CD4-positive, alpha-beta memory T cell (primary cell): ENCODE data around the gene SRCIN1. TPM values are rescaled to one million over a fixed set of nuclear protein-coding genes. Genes with fewer than 3 reads are reported as not detected.

Experiments
- CTCF ChIA-PET: fragments of 350-600 bp; sonication (Branson Sonifier 250); formaldehyde crosslinking; loops from one replicate; lab custom pipeline; 2021; ENCODE audit warnings: inconsistent platforms; ENCODE audit not compliant: partially characterized antibody; lab: Charles Lee
- POLR2A ChIA-PET: fragments of 350-600 bp; sonication (Branson Sonifier 250); formaldehyde crosslinking; loops from one replicate; lab custom pipeline; 2021; ENCODE audit not compliant: partially characterized antibody; lab: Charles Lee
- DNase-seq, 5 donors: peaks; one replicate each; pipeline versions ENCODE4 v3.0.0 to v3.0.0-alpha.2; 2020 to 2022; ENCODE audit warnings: mixed read lengths in 1 of 5
- H3K27ac ChIP-seq: one replicate; pipeline ENCODE4 v1.7.0; 2013; ENCODE audit warnings: low read depth, low read length
- H3K27me3 ChIP-seq: 2 replicates; pipeline ENCODE4 v1.7.0; 2013; ENCODE audit warnings: mild to moderate bottlenecking, low read length, moderate library complexity; ENCODE audit not compliant: insufficient read depth
- H3K36me3 ChIP-seq: 2 replicates; pipeline ENCODE4 v1.7.0; 2013; ENCODE audit warnings: mild to moderate bottlenecking, low read length, moderate library complexity; ENCODE audit not compliant: insufficient read depth
- H3K4me1 ChIP-seq: 2 replicates; pipeline ENCODE4 v1.7.0; 2013; ENCODE audit warnings: mild to moderate bottlenecking, low read length, moderate library complexity; ENCODE audit not compliant: insufficient read depth
- H3K4me3 ChIP-seq, 2 donors: one replicate each; pipeline ENCODE4 v1.7.0; 2013; ENCODE audit warnings: low read length in 2 of 2, mild to moderate bottlenecking in 1 of 2
- H3K9me3 ChIP-seq, 2 donors: one replicate each; pipeline ENCODE4 v1.7.0; 2013; ENCODE audit warnings: low read length in 2 of 2, control low read depth in 1 of 2; ENCODE audit not compliant: control insufficient read depth in 1 of 2
- H3K27ac Mint-ChIP-seq, 7 donors: one replicate each; pipeline ENCODE4 v1.8.0; 2020 to 2021; ENCODE audit warnings: mixed read lengths in 7 of 7, mild to moderate bottlenecking in 6 of 7, inconsistent platforms in 3 of 7, moderate library complexity in 3 of 7
- H3K27me3 Mint-ChIP-seq, 2 donors: one replicate each; pipeline ENCODE4 v1.8.0; 2020 to 2021; ENCODE audit warnings: mixed read lengths in 2 of 2
- H3K36me3 Mint-ChIP-seq, 2 donors: one replicate each; pipeline ENCODE4 v1.8.0; 2020 to 2021; ENCODE audit warnings: mixed read lengths in 2 of 2, inconsistent platforms in 1 of 2, mild to moderate bottlenecking in 1 of 2
- H3K4me1 Mint-ChIP-seq, 4 donors: one replicate each; pipeline ENCODE4 v1.8.0; 2020 to 2021; ENCODE audit warnings: mixed read lengths in 4 of 4, mild to moderate bottlenecking in 1 of 4
- H3K4me3 Mint-ChIP-seq, 8 donors: one replicate each; pipeline ENCODE4 v1.8.0; 2020 to 2021; ENCODE audit warnings: mixed read lengths in 8 of 8, mild to moderate bottlenecking in 7 of 8, moderate library complexity in 6 of 8, inconsistent platforms in 3 of 8
- H3K9me3 Mint-ChIP-seq, 8 donors: one replicate each; pipeline ENCODE4 v1.8.0; 2020 to 2021; ENCODE audit warnings: mixed read lengths in 8 of 8, mild to moderate bottlenecking in 5 of 8, inconsistent platforms in 3 of 8, moderate library complexity in 1 of 8
- intact Hi-C: fragments of 100-400 bp; cut with micrococcal nuclease; formaldehyde crosslinking; loops from one replicate; pipeline ENCODE4 v1.15.1; 2023
- polyA plus RNA-seq, 2 donors: library from polyadenylated mRNA; unstranded; fragments of 300-500 nt; fragmentation: Illumina TruSeq; gene quantifications; one replicate each; pipeline ENCODE4 v1.2.3, GENCODE V29; 2021
- total RNA-seq, 2 experiments: library from RNA; stranded (reverse); gene quantifications; one replicate each; pipeline ENCODE4 v1.2.3, GENCODE V29; 2021

SRCIN1 gene
- total and polyA plus RNA-seq, 4 experiments from 2014 or later, result 0.28 to 0.79 TPM; not detected in 2

- no peak overlapping the region for H3K4me3 Mint-ChIP-seq
- intact Hi-C loops, result no loop called here
- H3K27ac Mint-ChIP-seq, result peak overlapping the region in 1 of 7 donors; percentile 68
- no peak overlapping the region for H3K4me3 ChIP-seq
- H3K9me3 ChIP-seq, result no peaks in the 10 kb centered on the region
- no peaks in the 10 kb centered on the region for H3K36me3 Mint-ChIP-seq
- no peak for DNase-seq
- no peaks in the 10 kb centered on the region for H3K9me3 Mint-ChIP-seq
- ChIA-PET CTCF (interaction anchor here (1.9 kb wide), 1 partner anchor 44 kb away, joined by 8 read pairs; no protein-coding TSS in a partner anchor), POLR2A (interaction anchor here (0.7 kb wide), 1 partner anchor 67 kb away, joined by 3 read pairs; no protein-coding TSS in a partner anchor)
- H3K4me1 ChIP-seq, result peaks cover 13% of the 10 kb centered on the region
- H3K36me3 ChIP-seq, result no peaks in the 10 kb centered on the region
- H3K4me1 Mint-ChIP-seq, result peaks cover 4 to 25% (median 14%) of the 10 kb centered on the region in 4 donors
- peaks cover 46 to 65% of the 10 kb centered on the region in 2 donors for H3K27me3 Mint-ChIP-seq
- peaks cover 26% of the 10 kb centered on the region for H3K27me3 ChIP-seq
- H3K27ac ChIP-seq, result no peak overlapping the region
Measured at GRCh38 chr17:38602956-38603785, 2.6 kb downstream of the SRCIN1 start.

- Histone ChIP-seq H3K27me3 (peaks cover 24% of the 10 kb centered on the region), H3K9me3 (no peaks in the 10 kb centered on the region), H3K4me3 (no peak overlapping the region), H3K36me3 (no peaks in the 10 kb centered on the region), H3K27ac (no peak overlapping the region), H3K4me1 (peaks cover 13% of the 10 kb centered on the region)
- POLR2A ChIA-PET, result no interaction called here
- peaks cover 5 to 19% (median 12%) of the 10 kb centered on the region in 4 donors for H3K4me1 Mint-ChIP-seq
- H3K36me3 Mint-ChIP-seq, result no peaks in the 10 kb centered on the region
- H3K9me3 Mint-ChIP-seq, result no peaks in the 10 kb centered on the region
- H3K4me3 Mint-ChIP-seq, result no peak overlapping the region
- intact Hi-C loops, result no loop called here
- no peak overlapping the region for H3K27ac Mint-ChIP-seq
- no peak for DNase-seq
- peaks cover 39 to 64% of the 10 kb centered on the region in 2 donors for H3K27me3 Mint-ChIP-seq
- CTCF ChIA-PET, result interaction anchor here (0.8 kb wide), 1 partner anchor 20 kb away, joined by 3 read pairs; no protein-coding TSS in a partner anchor
Measured at GRCh38 chr17:38602453-38602852, 3.3 kb downstream of the SRCIN1 start.

GRCh38 chr17:38601539-38602351 lies 4.0 kb downstream of the SRCIN1 start:
- Histone ChIP-seq H3K4me3 (no peak overlapping the region), H3K27me3 (peaks cover 23% of the 10 kb centered on the region), H3K9me3 (no peaks in the 10 kb centered on the region), H3K27ac (no peak overlapping the region), H3K4me1 (peaks cover 7% of the 10 kb centered on the region), H3K36me3 (no peaks in the 10 kb centered on the region)
- ChIA-PET CTCF (interaction anchor here (0.8 kb wide), 1 partner anchor 19 kb away, joined by 3 read pairs; no protein-coding TSS in a partner anchor), POLR2A (no interaction called here)
- peaks cover 35 to 65% of the 10 kb centered on the region in 2 donors for H3K27me3 Mint-ChIP-seq
- H3K27ac Mint-ChIP-seq, result no peak overlapping the region
- H3K4me3 Mint-ChIP-seq, result no peak overlapping the region
- peaks cover 3 to 16% (median 9%) of the 10 kb centered on the region in 4 donors for H3K4me1 Mint-ChIP-seq
- intact Hi-C loops, result no loop called here
- H3K36me3 Mint-ChIP-seq, result no peaks in the 10 kb centered on the region
- no peaks in the 10 kb centered on the region for H3K9me3 Mint-ChIP-seq
- no peak for DNase-seq

DNA sequence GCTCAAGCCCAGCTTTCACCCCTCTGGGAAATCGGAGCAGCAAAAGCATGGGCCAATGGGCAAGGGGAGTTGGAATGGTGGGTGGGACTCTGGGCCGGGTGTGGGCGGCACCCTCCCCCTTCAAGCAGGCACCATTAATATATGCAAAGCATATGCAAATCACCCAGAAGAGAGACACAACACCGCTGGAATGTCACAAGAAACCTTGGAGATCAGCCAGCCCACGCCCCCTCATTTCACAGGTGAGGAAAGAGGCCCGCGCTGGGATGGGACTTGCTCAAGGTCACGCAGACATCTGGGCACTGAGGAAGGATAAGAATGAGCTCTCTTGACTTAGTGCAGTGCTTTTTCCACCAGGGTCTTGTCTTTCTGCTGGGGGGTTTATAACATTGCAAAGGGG lies 4.8 kb downstream of the SRCIN1 start:
- H3K36me3 ChIP-seq, result no peaks in the 10 kb centered on the region
- H3K27me3 ChIP-seq, result peaks cover 15% of the 10 kb centered on the region
- POLR2A ChIA-PET, result no interaction called here
- peaks cover 3 to 16% (median 6%) of the 10 kb centered on the region in 4 donors for H3K4me1 Mint-ChIP-seq
- DNase-seq, result no peak
- no peak overlapping the region for H3K4me3 ChIP-seq
- no peaks in the 10 kb centered on the region for H3K4me1 ChIP-seq
- H3K27ac ChIP-seq, result no peak overlapping the region
- H3K9me3 ChIP-seq, result no peaks in the 10 kb centered on the region
- H3K9me3 Mint-ChIP-seq, result no peaks in the 10 kb centered on the region
- CTCF ChIA-PET, result no interaction called here
- intact Hi-C loops, result no loop called here
- peak overlapping the region in 1 of 7 donors; percentile 11 for H3K27ac Mint-ChIP-seq
- peaks cover 35 to 64% of the 10 kb centered on the region in 2 donors for H3K27me3 Mint-ChIP-seq
- no peak overlapping the region for H3K4me3 Mint-ChIP-seq
- H3K36me3 Mint-ChIP-seq, result no peaks in the 10 kb centered on the region

DNA sequence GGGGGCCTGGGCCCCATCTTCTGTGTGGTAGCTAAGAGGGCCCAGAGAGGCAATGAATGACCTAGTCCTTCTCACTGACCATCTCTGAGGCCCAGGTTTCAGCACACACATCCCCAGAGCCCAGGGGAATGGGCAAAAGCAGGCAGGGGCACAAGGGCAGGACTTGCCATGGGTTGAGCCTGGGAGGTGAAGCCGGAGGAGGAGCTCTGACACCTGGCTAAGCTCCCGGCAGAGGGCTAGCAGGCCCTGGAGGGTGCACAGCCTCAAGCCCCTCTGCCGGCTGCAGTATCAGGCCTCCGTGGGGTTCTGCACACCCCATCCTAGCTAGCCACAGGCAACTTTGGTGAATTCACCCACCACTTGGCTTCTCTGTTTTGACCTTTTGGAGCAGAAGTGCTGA lies 5.3 kb downstream of the SRCIN1 start:
- Histone ChIP-seq H3K36me3 (no peaks in the 10 kb centered on the region), H3K4me1 (no peaks in the 10 kb centered on the region), H3K4me3 (no peak overlapping the region), H3K27me3 (peaks cover 15% of the 10 kb centered on the region), H3K27ac (no peak overlapping the region), H3K9me3 (no peaks in the 10 kb centered on the region)
- H3K27me3 Mint-ChIP-seq, result peaks cover 38 to 69% of the 10 kb centered on the region in 2 donors
- peaks cover 2 to 16% (median 6%) of the 10 kb centered on the region in 4 donors for H3K4me1 Mint-ChIP-seq
- H3K9me3 Mint-ChIP-seq, result no peaks in the 10 kb centered on the region
- ChIA-PET CTCF (no interaction called here), POLR2A (no interaction called here)
- no peak for DNase-seq
- no peak overlapping the region for H3K4me3 Mint-ChIP-seq
- H3K36me3 Mint-ChIP-seq, result no peaks in the 10 kb centered on the region
- intact Hi-C loops, result no loop called here
- peak overlapping the region in 1 of 7 donors; percentile 11 for H3K27ac Mint-ChIP-seq

DNA sequence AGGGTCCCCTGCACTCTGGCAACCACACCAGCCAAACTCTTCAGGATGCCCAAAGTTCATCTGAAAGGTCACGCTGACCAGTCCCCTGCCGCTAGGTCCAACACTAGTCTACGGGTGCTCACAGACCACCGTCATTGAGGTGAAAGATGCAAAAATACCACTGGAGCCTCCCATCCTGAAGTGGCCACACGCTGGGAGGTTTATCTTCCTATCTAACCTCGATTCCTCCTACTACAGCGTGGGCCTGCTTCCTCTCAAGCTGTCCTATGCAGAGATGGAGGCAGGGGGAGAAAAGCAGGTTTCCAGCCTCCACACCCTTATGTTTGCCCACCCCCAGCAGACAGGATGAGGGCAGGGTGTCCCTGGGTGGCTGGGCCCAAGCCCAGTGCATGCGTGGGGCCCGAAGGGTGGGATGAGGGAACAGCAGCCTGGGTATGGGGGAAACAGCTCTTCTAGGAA lies 6.3 kb downstream of the SRCIN1 start:
- intact Hi-C loops, result no loop called here
- Mint-ChIP-seq H3K27me3 (peaks cover 44 to 77% of the 10 kb centered on the region in 2 donors), H3K4me3 (no peak overlapping the region), H3K9me3 (no peaks in the 10 kb centered on the region), H3K4me1 (peaks cover 2 to 16% (median 6%) of the 10 kb centered on the region in 4 donors), H3K27ac (no peak overlapping the region), H3K36me3 (no peaks in the 10 kb centered on the region)
- Histone ChIP-seq H3K27ac (no peak overlapping the region), H3K27me3 (peaks cover 21% of the 10 kb centered on the region), H3K9me3 (no peaks in the 10 kb centered on the region), H3K36me3 (no peaks in the 10 kb centered on the region), H3K4me1 (no peaks in the 10 kb centered on the region), H3K4me3 (no peak overlapping the region)
- no peak for DNase-seq
- CTCF ChIA-PET, result no interaction called here
- POLR2A ChIA-PET, result no interaction called here

- DNase-seq, result no peak
- H3K4me1 Mint-ChIP-seq, result peaks cover 2 to 16% (median 6%) of the 10 kb centered on the region in 4 donors
- Histone ChIP-seq H3K27me3 (peaks cover 25% of the 10 kb centered on the region), H3K27ac (no peak overlapping the region), H3K4me1 (no peaks in the 10 kb centered on the region), H3K9me3 (no peaks in the 10 kb centered on the region), H3K4me3 (no peak overlapping the region), H3K36me3 (no peaks in the 10 kb centered on the region)
- ChIA-PET POLR2A (no interaction called here), CTCF (interaction anchor here (0.7 to 1.0 kb wide), 3 partner anchors 9 to 19 kb away, joined by 3 read pairs; no protein-coding TSS in a partner anchor)
- no peak overlapping the region for H3K27ac Mint-ChIP-seq
- no peaks in the 10 kb centered on the region for H3K9me3 Mint-ChIP-seq
- H3K4me3 Mint-ChIP-seq, result no peak overlapping the region
- H3K36me3 Mint-ChIP-seq, result no peaks in the 10 kb centered on the region
- peaks cover 45 to 78% of the 10 kb centered on the region in 2 donors for H3K27me3 Mint-ChIP-seq
- intact Hi-C loops, result no loop called here
Measured at GRCh38 chr17:38598995-38599394, 6.8 kb downstream of the SRCIN1 start.
